NOMO-1 (cell line): Measurements from ENCODE around the gene NPW.

ENCODE experiments used
- DNase-seq, 2 experiments: peaks; one replicate each; lab custom pipeline; 2025; ENCODE audit not compliant: unreplicated experiment in 2 of 2; lab: John Stamatoyannopoulos, UW

NPW gene

GRCh38 chr16:2019518-2019920, at the start of gene NPW:
TSS of gene NPW (plus strand) at chr16:2019785.
- DNase-seq, result no peak

GRCh38 chr16:1971796-1972489, 47.6 kb upstream of the NPW start, which contains the start of gene TBL3:
TSS of gene TBL3 (plus strand) at chr16:1972053. CDS start at chr16:1972165, 112 bp downstream.
- DNase-seq, result peak; percentile 80 to 93

GRCh38 chr16:1972490-1972877, 47.1 kb upstream of the NPW start:
- no peak for DNase-seq

GRCh38 chr16:1973461-1974156, 46.0 kb upstream of the NPW start:
- DNase-seq, result no peak

GRCh38 chr16:1974157-1975070, 45.2 kb upstream of the NPW start:
- no peak for DNase-seq

- DNase-seq, result no peak
Measured at GRCh38 chr16:1975432-1976215, 44.0 kb upstream of the NPW start.

- DNase-seq, result no peak
Measured at GRCh38 chr16:1976216-1976520, 43.4 kb upstream of the NPW start.

- no peak for DNase-seq
Measured at GRCh38 chr16:1976951-1977874, 42.4 kb upstream of the NPW start.

- DNase-seq, result no peak
Measured at GRCh38 chr16:1977875-1978268, 41.7 kb upstream of the NPW start.

GRCh38 chr16:1978476-1979120, 41.0 kb upstream of the NPW start:
- no peak for DNase-seq

GRCh38 chr16:1979271-1980029, 40.1 kb upstream of the NPW start:
- no peak for DNase-seq

GRCh38 chr16:1980030-1980769, 39.4 kb upstream of the NPW start:
- DNase-seq, result no peak

GRCh38 chr16:1980770-1981087, 38.9 kb upstream of the NPW start:
- DNase-seq, result no peak

GRCh38 chr16:1981398-1981836, 38.2 kb upstream of the NPW start, which contains the start of gene NOXO1:
TSS of gene NOXO1 (minus strand) at chr16:1981469. CDS start at chr16:1981179, 290 bp downstream.
- DNase-seq, result no peak

- DNase-seq, result no peak
Measured at GRCh38 chr16:1982013-1982433, 37.6 kb upstream of the NPW start.

- no peak for DNase-seq
Measured at GRCh38 chr16:1982991-1983543, 36.5 kb upstream of the NPW start.

GRCh38 chr16:1983544-1984346, 35.8 kb upstream of the NPW start, which contains the start of gene GFER:
TSS of gene GFER (plus strand) at chr16:1984193. CDS start at chr16:1984219, 26 bp downstream.
- DNase-seq, result peak; percentile 88 to 93
